DMS 273 treated with DMSO at 0.1 percent for 48 hours (cell line): ENCODE results near the gene CHRM3.

Experiments used
- DNase-seq: peaks from one replicate; lab custom pipeline; 2025; lab: John Stamatoyannopoulos, UW

Gene CHRM3

DNA sequence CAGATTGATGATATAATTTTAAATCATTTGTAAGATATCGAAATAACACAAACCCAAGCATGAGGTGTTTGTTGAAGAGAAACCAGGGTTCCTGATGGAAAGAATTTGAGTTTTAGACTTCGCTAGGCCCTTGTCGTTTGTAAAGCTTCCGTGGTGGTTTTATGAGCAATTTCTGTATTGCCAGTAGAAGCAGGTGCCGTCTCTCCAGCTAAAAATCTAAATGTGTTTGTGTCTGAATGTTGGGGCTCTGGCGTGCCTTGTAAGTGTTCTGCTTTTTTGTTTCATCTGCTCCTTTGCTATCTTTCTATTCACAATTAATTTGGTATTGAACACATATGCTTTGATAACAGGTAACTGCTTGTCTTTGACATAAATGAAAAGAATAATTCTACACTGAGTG, 27.5 kb downstream of the CHRM3 start:
- no peak for DNase-seq

GRCh38 chr1:239417221-239417620, 30.9 kb downstream of the CHRM3 start:
- no peak for DNase-seq

DNA sequence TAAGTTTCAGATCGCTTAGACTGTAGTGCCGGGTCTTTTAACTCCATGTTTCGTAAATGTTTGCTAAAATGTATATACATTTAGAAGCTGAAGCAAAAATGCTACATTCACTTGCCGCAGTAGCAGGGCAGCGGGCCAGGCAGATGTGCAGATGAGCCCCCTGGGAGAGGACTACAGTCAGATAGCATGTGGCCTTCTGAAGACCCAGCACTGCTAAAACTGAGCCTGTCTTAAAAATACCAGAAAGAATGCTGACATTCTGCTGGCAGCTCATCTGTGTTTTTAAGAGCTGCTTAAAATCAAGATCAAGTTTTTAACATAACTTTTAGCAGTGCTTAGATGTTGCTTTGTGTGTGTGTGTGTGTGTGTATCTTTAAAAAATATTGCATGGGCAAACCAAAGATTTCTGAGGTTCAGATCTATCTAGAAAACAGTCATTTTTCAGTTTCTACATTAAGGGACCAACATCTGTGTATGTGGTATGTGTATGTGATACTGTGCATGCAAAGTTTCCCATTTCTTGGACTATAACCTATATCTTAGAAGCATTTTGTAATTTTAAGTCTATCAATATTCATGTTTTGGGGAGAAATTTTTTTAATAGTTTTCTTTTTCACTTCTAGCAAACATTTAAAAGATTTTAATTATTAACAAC, 31.7 kb downstream of the CHRM3 start:
- DNase-seq: no peak

- DNase-seq: no peak
Observed at GRCh38 chr1:239418681-239419080, 32.3 kb downstream of the CHRM3 start.

GRCh38 chr1:239421811-239422210, 35.4 kb downstream of the CHRM3 start:
- DNase-seq: no peak

GRCh38 chr1:239422818-239423217, 36.5 kb downstream of the CHRM3 start:
- DNase-seq: no peak

- DNase-seq: no peak
Observed at GRCh38 chr1:239426821-239427475, 40.6 kb downstream of the CHRM3 start.

DNA sequence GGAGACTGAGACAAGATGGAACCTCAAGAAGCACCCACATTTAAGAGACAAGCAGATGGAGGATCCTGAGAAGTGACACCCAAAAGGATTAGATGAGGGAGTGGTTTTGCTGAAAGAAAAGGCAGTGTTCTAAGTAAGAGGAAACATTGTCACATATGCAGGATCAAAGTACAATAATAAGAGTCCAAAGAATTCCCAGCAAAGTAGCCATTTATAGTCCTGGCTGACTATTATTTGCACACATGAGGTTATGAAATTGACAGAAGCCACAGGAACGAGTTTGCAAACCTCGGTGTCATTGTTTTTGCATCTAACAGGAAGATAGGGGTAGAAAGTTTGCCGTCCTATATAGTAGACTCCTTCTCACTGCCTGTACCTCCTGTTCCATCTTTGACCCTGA, 41.3 kb downstream of the CHRM3 start:
- no peak for DNase-seq

- DNase-seq: no peak
Observed at GRCh38 chr1:239428120-239428710, 41.8 kb downstream of the CHRM3 start.

GRCh38 chr1:239429163-239429562, 42.8 kb downstream of the CHRM3 start:
- DNase-seq: no peak

GRCh38 chr1:239432255-239432654, 45.9 kb downstream of the CHRM3 start:
- no peak for DNase-seq

GRCh38 chr1:239434181-239434580, 47.8 kb downstream of the CHRM3 start:
- no peak for DNase-seq
